Measurements from ENCODE around the gene MAGEA1. TPM values are rescaled to one million over a fixed set of nuclear protein-coding genes. Genes with fewer than 3 reads are reported as not detected.
"Not testable (repeated sequence)": the region's sequence is repeated elsewhere in the genome, so short reads cannot be mapped to it uniquely, and the experiment has no call there.

The MAGEA1 gene
- total RNA-seq, 2 donors from 2014 or later = not detected

GRCh38 chrX:153161952-153162351, 17.1 kb upstream of the MAGEA1 start:
- Histone ChIP-seq H3K27ac (no peak overlapping the region), H3K4me1 (no peaks in the 10 kb centered on the region), H3K9me3 (no peaks in the 10 kb centered on the region), H3K4me3 (no peak overlapping the region), H3K36me3 (no peaks in the 10 kb centered on the region), H3K27me3 (no peaks in the 10 kb centered on the region)
- DNase-seq (ENCODE audit: low spot score) = no peak
- TF ChIP-seq CTCF (IDR thresholded peaks at IDR 0.05) = no peak

- Histone ChIP-seq H3K27ac (no peak overlapping the region), H3K27me3 (no peaks in the 10 kb centered on the region), H3K9me3 (no peaks in the 10 kb centered on the region), H3K36me3 (no peaks in the 10 kb centered on the region), H3K4me3 (no peak overlapping the region), H3K4me1 (no peaks in the 10 kb centered on the region)
- DNase-seq (ENCODE audit: low spot score) = no peak
- TF ChIP-seq CTCF (IDR thresholded peaks at IDR 0.05) = no peak
Measured at GRCh38 chrX:153164733-153165132, 14.4 kb upstream of the MAGEA1 start.

- H3K9me3 ChIP-seq; H3K36me3 ChIP-seq; DNase-seq (ENCODE audit: low spot score); H3K27ac ChIP-seq; H3K4me1 ChIP-seq; H3K27me3 ChIP-seq; H3K4me3 ChIP-seq: not testable (repeated sequence)
Measured at GRCh38 chrX:153168423-153168822, 10.7 kb upstream of the MAGEA1 start.

GRCh38 chrX:153181822-153182221, 2.7 kb downstream of the MAGEA1 start:
- Histone ChIP-seq H3K27me3 (no peaks in the 10 kb centered on the region), H3K4me1 (no peaks in the 10 kb centered on the region), H3K36me3 (no peaks in the 10 kb centered on the region), H3K27ac (no peak overlapping the region), H3K9me3 (no peaks in the 10 kb centered on the region), H3K4me3 (no peak overlapping the region)
- TF ChIP-seq CTCF (IDR thresholded peaks at IDR 0.05) = no peak
- no peak for DNase-seq (ENCODE audit: low spot score)

GRCh38 chrX:153184787-153185186, 5.7 kb downstream of the MAGEA1 start:
- H3K36me3 ChIP-seq = no peaks in the 10 kb centered on the region
- H3K27ac ChIP-seq = no peak overlapping the region
- H3K9me3 ChIP-seq = no peaks in the 10 kb centered on the region
- DNase-seq (ENCODE audit: low spot score) = no peak
- no peaks in the 10 kb centered on the region for H3K27me3 ChIP-seq
- no peak overlapping the region for H3K4me3 ChIP-seq
- H3K4me1 ChIP-seq = no peaks in the 10 kb centered on the region
- no peak for TF ChIP-seq CTCF (IDR thresholded peaks at IDR 0.05)

- no peaks in the 10 kb centered on the region for H3K4me1 ChIP-seq
Measured at GRCh38 chrX:153190381-153190780, 11.3 kb downstream of the MAGEA1 start.

More at GRCh38 chrX:153190381-153190780, 11.3 kb downstream of the MAGEA1 start:
- H3K4me3 ChIP-seq = no peak overlapping the region
- no peaks in the 10 kb centered on the region for H3K9me3 ChIP-seq
- DNase-seq (ENCODE audit: low spot score) = no peak
- H3K27me3 ChIP-seq = no peaks in the 10 kb centered on the region
- H3K36me3 ChIP-seq = no peaks in the 10 kb centered on the region
- no peak overlapping the region for H3K27ac ChIP-seq
- TF ChIP-seq CTCF (IDR thresholded peaks at IDR 0.05) = no peak
